GM23338 (cell line): ENCODE data around the gene CREB3L2. TPM values are rescaled to one million over a fixed set of nuclear protein-coding genes. Genes with fewer than 3 reads are reported as not detected.

Source experiments
- ATAC-seq: fragments of 200-7000 bp; cut with Tn5 transposase; 3 replicates; pipeline ENCODE4 v1.9.1; 2020
- DNase-seq: peaks from one replicate; pipeline ENCODE4 v3.0.0-alpha.2; 2015; ENCODE audit warnings: low spot score
- H2AFZ ChIP-seq: fragments of 200-600 bp; sonication (generic); 2 replicates; pipeline ENCODE4 v1.8.0; 2016; ENCODE audit warnings: antibody characterized with exemption, mild to moderate bottlenecking, moderate library complexity
- H3F3A ChIP-seq: fragments of 200-600 bp; sonication (generic); replicated peaks from 2 replicates; pipeline ENCODE4 v1.8.0; 2017; ENCODE audit warnings: antibody characterized with exemption, mixed run types, low read depth
- H3K27ac ChIP-seq: fragments of 200-600 bp; sonication (generic); 2 replicates; pipeline ENCODE4 v1.6.1; 2016; ENCODE audit warnings: low read depth
- H3K27me3 ChIP-seq: fragments of 200-600 bp; sonication (generic); 2 replicates; pipeline ENCODE4 v1.8.0; 2016; ENCODE audit warnings: mild to moderate bottlenecking, mixed run types, moderate library complexity; ENCODE audit not compliant: insufficient read depth
- H3K36me3 ChIP-seq: fragments of 200-600 bp; sonication (generic); 2 replicates; pipeline ENCODE4 v1.8.0; 2016; ENCODE audit warnings: mild to moderate bottlenecking; ENCODE audit not compliant: insufficient read depth
- H3K4me1 ChIP-seq: fragments of 200-600 bp; sonication (generic); 2 replicates; pipeline ENCODE4 v1.8.0; 2016; ENCODE audit warnings: mild to moderate bottlenecking, moderate library complexity; ENCODE audit not compliant: insufficient read depth
- H3K4me2 ChIP-seq: fragments of 200-600 bp; sonication (generic); 2 replicates; pipeline ENCODE4 v1.7.1; 2017; ENCODE audit warnings: mixed run types
- H3K4me3 ChIP-seq: fragments of 200-600 bp; sonication (generic); 2 replicates; pipeline ENCODE4 v1.6.1; 2016; ENCODE audit warnings: mixed run types
- H3K79me2 ChIP-seq: fragments of 200-600 bp; sonication (generic); replicated peaks from 2 replicates; pipeline ENCODE4 v1.8.0; 2017; ENCODE audit warnings: mild to moderate bottlenecking; ENCODE audit not compliant: insufficient read depth
- H3K9me2 ChIP-seq: fragments of 200-600 bp; sonication (generic); 2 replicates; pipeline ENCODE4 v1.8.0; 2017; ENCODE audit not compliant: insufficient read depth
- H4K20me1 ChIP-seq: fragments of 200-600 bp; sonication (generic); replicated peaks from 2 replicates; pipeline ENCODE4 v1.8.0; 2017; ENCODE audit warnings: mild to moderate bottlenecking; ENCODE audit not compliant: insufficient read depth
- H3K27ac Mint-ChIP-seq: 2 replicates; pipeline ENCODE4 v1.8.0; 2020; ENCODE audit warnings: inconsistent platforms, mild to moderate bottlenecking, moderate library complexity, mixed read lengths
- H3K27me3 Mint-ChIP-seq: 3 replicates; pipeline ENCODE4 v1.8.0; 2022; ENCODE audit warnings: low read depth, mild to moderate bottlenecking, moderate library complexity, mixed read lengths, inconsistent platforms; ENCODE audit not compliant: insufficient read depth, poor library complexity
- H3K36me3 Mint-ChIP-seq: 3 replicates; pipeline ENCODE4 v1.8.0; 2021; ENCODE audit warnings: low read depth, mild to moderate bottlenecking, inconsistent platforms, moderate library complexity, mixed read lengths
- H3K4me1 Mint-ChIP-seq: 3 replicates; pipeline ENCODE4 v1.8.0; 2020; ENCODE audit warnings: mild to moderate bottlenecking, inconsistent platforms, mixed read lengths
- H3K4me3 Mint-ChIP-seq: 3 replicates; pipeline ENCODE4 v1.8.0; 2021; ENCODE audit warnings: moderate library complexity, mild to moderate bottlenecking, inconsistent platforms, mixed read lengths
- H3K9me3 Mint-ChIP-seq: 3 replicates; pipeline ENCODE4 v1.8.0; 2020; ENCODE audit warnings: moderate library complexity, mild to moderate bottlenecking, inconsistent platforms, mixed read lengths
- CREB1 ChIP-seq: fragments of 250-450 bp; sonication (Bioruptor Pico); IDR thresholded peaks from 2 replicates; pipeline ENCODE4 v1.5.0; 2020; ENCODE audit warnings: low read depth, mild to moderate bottlenecking, moderate library complexity
- CTCF ChIP-seq, 2 experiments: fragments of 200-600 bp in 1 of 2; sonication (generic) in 1 of 2; conservative IDR thresholded peaks; 2 replicates each; pipeline versions ENCODE4 v1.5.1 to v1.6.1; 2016 to 2017; ENCODE audit warnings: antibody characterized with exemption in 2 of 2, low read depth in 2 of 2, mild to moderate bottlenecking in 2 of 2, moderate library complexity in 1 of 2
- ETS1 ChIP-seq: IDR thresholded peaks from 2 replicates; pipeline ENCODE4 v1.6.1; 2016; ENCODE audit warnings: antibody characterized with exemption
- EZH2 ChIP-seq: fragments of 200-600 bp; sonication (generic); IDR thresholded peaks from one replicate; pipeline ENCODE4 v1.8.0; 2017; ENCODE audit warnings: antibody characterized with exemption, mild to moderate bottlenecking, low read depth; ENCODE audit not compliant: unreplicated experiment
- JUNB ChIP-seq: IDR thresholded peaks from one replicate; pipeline ENCODE4 v1.6.1; 2016; ENCODE audit warnings: antibody characterized with exemption; ENCODE audit not compliant: unreplicated experiment
- POLR2AphosphoS5 ChIP-seq: IDR thresholded peaks from 2 replicates; pipeline ENCODE4 v1.6.1; 2016; ENCODE audit warnings: antibody characterized with exemption, low read depth
- REST ChIP-seq: IDR thresholded peaks from one replicate; pipeline ENCODE4 v1.6.1; 2018; ENCODE audit warnings: antibody characterized with exemption; ENCODE audit not compliant: unreplicated experiment
- STAT1 ChIP-seq: IDR thresholded peaks from one replicate; pipeline ENCODE4 v1.6.1; 2016; ENCODE audit warnings: antibody characterized with exemption; ENCODE audit not compliant: unreplicated experiment
- polyA plus RNA-seq: library from polyadenylated mRNA; unstranded; fragments of >200 nt; fragmentation: Nextera tagmentation; extraction: Ambion mirVana; gene quantifications from 2 replicates; pipeline ENCODE4 v1.2.1, GENCODE V29; 2016
- total RNA-seq: library from RNA; depleted of rRNA; stranded (reverse); fragments of >200 nt; shearing (Covaris generic); gene quantifications from 2 replicates; pipeline ENCODE4 v1.2.3, GENCODE V29; 2014

The CREB3L2 gene
- total and polyA plus RNA-seq, 2 experiments from 2014 or later = 14.5 to 27.1 TPM

GRCh38 chr7:137943132-137943551, 58.7 kb downstream of the CREB3L2 start (continued):
- TF ChIP-seq JUNB (no peak), REST (no peak), POLR2AphosphoS5 (no peak), CREB1 (CRISPR knock-in tag) (no peak), STAT1 (no peak), ETS1 (no peak)

- H3K27ac Mint-ChIP-seq = peak overlapping the region; percentile 22; the same call in 1 of the 2 replicates
- DNase-seq = no peak
- H3K4me1 Mint-ChIP-seq = peaks cover 30% of the 10 kb centered on the region
- no peaks in the 10 kb centered on the region for H3F3A ChIP-seq
- H3K4me1 ChIP-seq = peaks cover 42% of the 10 kb centered on the region
- H3K9me3 Mint-ChIP-seq = no peaks in the 10 kb centered on the region
- no peak overlapping the region for H3K4me2 ChIP-seq
- H3K9me2 ChIP-seq = peaks cover 9% of the 10 kb centered on the region; the same call in 1 of the 2 replicates
- no peak overlapping the region for H3K27ac ChIP-seq
- H3K36me3 ChIP-seq = no peaks in the 10 kb centered on the region
- H3K36me3 Mint-ChIP-seq = no peaks in the 10 kb centered on the region; the same call in 2 of the 3 replicates
- no peaks in the 10 kb centered on the region for H3K27me3 ChIP-seq
- peaks cover 84% of the 10 kb centered on the region for H3K79me2 ChIP-seq
- no peak overlapping the region for H2AFZ ChIP-seq
- H3K27me3 Mint-ChIP-seq = no peaks in the 10 kb centered on the region
- H4K20me1 ChIP-seq = no peaks in the 10 kb centered on the region; the same call in 1 of the 2 replicates
- H3K4me3 Mint-ChIP-seq = no peak overlapping the region
- no peak overlapping the region for H3K4me3 ChIP-seq
- no peak for ATAC-seq
- no peak for TF ChIP-seq CTCF (conservative IDR thresholded peaks at IDR 0.05; ENCODE audit: low read depth in 2 of 2)
- no peak for TF ChIP-seq EZH2
- TF ChIP-seq REST = no peak
- no peak for TF ChIP-seq POLR2AphosphoS5
These were observed 59.3 kb downstream of the CREB3L2 start for GRCh38 chr7:137942484-137943115.
